ENCODE results near the gene DNAH3. TPM values are rescaled to one million over a fixed set of nuclear protein-coding genes. Genes with fewer than 3 reads are reported as not detected.

Gene DNAH3
- total and polyA plus RNA-seq, 10 donors: 0.02 to 0.03 TPM; not detected in 8

- Histone ChIP-seq H3K27ac (no peak overlapping the region), H3K9me3 (peaks cover 0 to 9% (median 0%) of the 10 kb centered on the region in 8 donors), H3K4me3 (no peak overlapping the region), H3K4me1 (peaks cover 0 to 5% (median 0%) of the 10 kb centered on the region in 6 donors), H3K36me3 (no peaks in the 10 kb centered on the region), H3K27me3 (replicated peaks in 1 of 7) (peaks cover 0 to 32% (median 0%) of the 10 kb centered on the region in 7 donors)
- TF ChIP-seq CTCF (IDR thresholded peaks at IDR 0.05 in 8 of 11, conservative IDR thresholded peaks at IDR 0.05 in 3 of 11): no peak
- TF ChIP-seq POLR2A (IDR thresholded peaks at IDR 0.05): no peak
- no peak for TF ChIP-seq POLR2AphosphoS5 (IDR thresholded peaks at IDR 0.05)
- 64 to 75% (median 66%) methylated on average over 5 of the region's 5 CpGs for WGBS, 5 donors
- DNase-seq: no peak
- intact Hi-C loops (cut with DNase I; ENCODE audit: low total_unique reads): no loop called here
Measured at GRCh38 chr16:21145738-21146137, 4.9 kb downstream of the DNAH3 start.

DNA sequence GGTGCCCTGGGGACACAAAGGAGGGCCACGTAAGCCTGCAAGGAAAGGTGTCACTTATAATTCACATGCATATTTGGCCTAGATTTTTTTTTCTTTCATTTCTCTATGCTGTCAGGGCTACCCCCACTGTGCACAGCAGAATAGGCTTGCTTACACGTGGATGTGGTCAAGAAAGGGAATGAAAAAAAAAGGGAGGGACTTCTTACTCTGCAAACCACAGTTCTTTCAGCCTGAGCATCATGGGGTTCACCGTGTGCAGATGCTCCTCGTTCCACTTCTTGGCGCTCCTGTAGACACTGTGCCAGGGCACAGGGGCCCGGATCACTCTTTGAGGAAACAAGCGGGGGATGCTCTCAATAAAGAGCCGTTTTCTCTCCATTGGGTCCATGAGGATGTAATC lies 16.6 kb downstream of the DNAH3 start:
- no peak for TF ChIP-seq CTCF (IDR thresholded peaks at IDR 0.05 in 8 of 11, conservative IDR thresholded peaks at IDR 0.05 in 3 of 11)
- TF ChIP-seq POLR2A (IDR thresholded peaks at IDR 0.05): no peak
- TF ChIP-seq POLR2AphosphoS5 (IDR thresholded peaks at IDR 0.05): no peak
- H3K27ac ChIP-seq: no peak overlapping the region
- no peaks in the 10 kb centered on the region for H3K4me1 ChIP-seq
- DNase-seq: no peak
- H3K4me3 ChIP-seq: no peak overlapping the region
- H3K27me3 ChIP-seq (replicated peaks in 1 of 7): peaks cover 0 to 16% (median 0%) of the 10 kb centered on the region in 7 donors
- H3K36me3 ChIP-seq: no peaks in the 10 kb centered on the region
- intact Hi-C loops (cut with DNase I; ENCODE audit: low total_unique reads): no loop called here
- WGBS, 5 donors: 73 to 83% (median 75%) methylated on average over 8 of the region's 8 CpGs
- H3K9me3 ChIP-seq: no peaks in the 10 kb centered on the region

- H3K36me3 ChIP-seq: no peaks in the 10 kb centered on the region
- H3K27me3 ChIP-seq (replicated peaks in 1 of 7): peaks cover 0 to 8% (median 0%) of the 10 kb centered on the region in 7 donors
- H3K9me3 ChIP-seq: no peaks in the 10 kb centered on the region
- no peak for TF ChIP-seq POLR2AphosphoS5 (IDR thresholded peaks at IDR 0.05)
- no peak for TF ChIP-seq POLR2A (IDR thresholded peaks at IDR 0.05)
- TF ChIP-seq CTCF (IDR thresholded peaks at IDR 0.05 in 8 of 11, conservative IDR thresholded peaks at IDR 0.05 in 3 of 11): no peak
- DNase-seq: no peak
- H3K4me1 ChIP-seq: no peaks in the 10 kb centered on the region
- intact Hi-C loops (cut with DNase I; ENCODE audit: low total_unique reads): no loop called here
- H3K4me3 ChIP-seq: no peak overlapping the region
- WGBS, 5 donors: 84 to 94% (median 90%) methylated on average over 3 of the region's 3 CpGs
- no peak overlapping the region for H3K27ac ChIP-seq
Measured at GRCh38 chr16:21130811-21131210, 19.8 kb downstream of the DNAH3 start.

GRCh38 chr16:21128991-21129390 lies 21.7 kb downstream of the DNAH3 start:
- Histone ChIP-seq H3K4me1 (no peaks in the 10 kb centered on the region), H3K27ac (no peak overlapping the region), H3K9me3 (no peaks in the 10 kb centered on the region), H3K4me3 (no peak overlapping the region), H3K27me3 (replicated peaks in 1 of 7) (peaks cover 0 to 8% (median 0%) of the 10 kb centered on the region in 7 donors), H3K36me3 (no peaks in the 10 kb centered on the region)
- intact Hi-C loops (cut with DNase I; ENCODE audit: low total_unique reads): no loop called here
- no peak for DNase-seq
- no peak for TF ChIP-seq CTCF (IDR thresholded peaks at IDR 0.05 in 8 of 11, conservative IDR thresholded peaks at IDR 0.05 in 3 of 11)
- TF ChIP-seq POLR2AphosphoS5 (IDR thresholded peaks at IDR 0.05): no peak
- TF ChIP-seq POLR2A (IDR thresholded peaks at IDR 0.05): no peak
- WGBS, 5 donors: 88 to 95% (median 89%) methylated on average over 6 of the region's 6 CpGs
